ENCODE results near the gene PNKP.

Gene PNKP

DNA sequence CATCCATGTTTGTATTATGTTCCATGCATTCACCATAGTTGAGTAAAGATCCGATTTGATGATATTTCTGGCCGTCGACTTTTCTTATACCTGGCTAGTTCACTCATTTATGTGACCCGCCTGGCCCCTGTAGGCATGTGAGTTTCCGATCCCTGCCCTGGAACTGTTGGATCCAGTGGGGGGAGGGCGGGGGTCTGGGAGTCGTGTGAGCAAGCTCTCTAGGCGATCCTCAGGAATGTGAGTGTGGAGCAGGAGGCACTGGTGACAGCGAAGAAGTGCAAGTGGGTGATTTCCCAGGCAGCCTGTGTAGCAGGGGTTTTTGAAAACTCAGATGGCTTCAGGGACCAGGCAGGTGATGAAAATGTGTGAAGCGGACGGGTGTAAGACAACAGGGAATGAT, 27.1 kb downstream of the PNKP start:
- TF ChIP-seq, protein P1, sequence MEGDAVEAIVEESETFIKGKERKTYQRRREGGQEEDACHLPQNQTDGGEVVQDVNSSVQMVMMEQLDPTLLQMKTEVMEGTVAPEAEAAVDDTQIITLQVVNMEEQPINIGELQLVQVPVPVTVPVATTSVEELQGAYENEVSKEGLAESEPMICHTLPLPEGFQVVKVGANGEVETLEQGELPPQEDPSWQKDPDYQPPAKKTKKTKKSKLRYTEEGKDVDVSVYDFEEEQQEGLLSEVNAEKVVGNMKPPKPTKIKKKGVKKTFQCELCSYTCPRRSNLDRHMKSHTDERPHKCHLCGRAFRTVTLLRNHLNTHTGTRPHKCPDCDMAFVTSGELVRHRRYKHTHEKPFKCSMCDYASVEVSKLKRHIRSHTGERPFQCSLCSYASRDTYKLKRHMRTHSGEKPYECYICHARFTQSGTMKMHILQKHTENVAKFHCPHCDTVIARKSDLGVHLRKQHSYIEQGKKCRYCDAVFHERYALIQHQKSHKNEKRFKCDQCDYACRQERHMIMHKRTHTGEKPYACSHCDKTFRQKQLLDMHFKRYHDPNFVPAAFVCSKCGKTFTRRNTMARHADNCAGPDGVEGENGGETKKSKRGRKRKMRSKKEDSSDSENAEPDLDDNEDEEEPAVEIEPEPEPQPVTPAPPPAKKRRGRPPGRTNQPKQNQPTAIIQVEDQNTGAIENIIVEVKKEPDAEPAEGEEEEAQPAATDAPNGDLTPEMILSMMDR (IDR thresholded peaks at IDR 0.05; ENCODE audit: insufficient read depth, low read depth, low read length, missing control alignments) = no peak
- DNase-seq (ENCODE audit: low read depth) = no peak

DNA sequence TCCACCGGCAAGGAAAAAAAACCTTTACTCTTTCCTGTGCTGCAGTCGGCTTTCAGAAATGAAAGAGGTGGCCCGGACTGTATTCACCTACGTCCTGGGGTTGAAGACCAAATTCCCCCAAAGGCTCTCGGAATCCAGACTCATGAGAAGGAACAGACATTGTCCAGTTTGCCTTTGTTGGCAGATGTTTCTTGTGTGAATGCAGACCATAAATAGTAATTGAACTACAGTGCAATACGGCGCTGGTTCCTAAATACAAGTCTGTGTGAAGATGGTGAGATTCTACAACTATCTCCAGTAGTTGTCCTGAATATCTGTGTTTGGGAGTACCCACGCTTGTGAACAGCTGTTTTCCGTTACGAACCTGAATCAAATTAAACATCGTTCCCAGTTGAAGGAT, 27.7 kb downstream of the PNKP start:
- TF ChIP-seq, protein P1 (IDR thresholded peaks at IDR 0.05; ENCODE audit: insufficient read depth, low read depth, low read length, missing control alignments) = no peak
- no peak overlapping the region for H3K4me3 ChIP-seq (ENCODE audit: low read length)
- DNase-seq (ENCODE audit: low read depth) = no peak

More for the DNA sequence above, 27.1 kb downstream of the PNKP start:
- no peak overlapping the region for H3K4me3 ChIP-seq (ENCODE audit: low read length)

DNA sequence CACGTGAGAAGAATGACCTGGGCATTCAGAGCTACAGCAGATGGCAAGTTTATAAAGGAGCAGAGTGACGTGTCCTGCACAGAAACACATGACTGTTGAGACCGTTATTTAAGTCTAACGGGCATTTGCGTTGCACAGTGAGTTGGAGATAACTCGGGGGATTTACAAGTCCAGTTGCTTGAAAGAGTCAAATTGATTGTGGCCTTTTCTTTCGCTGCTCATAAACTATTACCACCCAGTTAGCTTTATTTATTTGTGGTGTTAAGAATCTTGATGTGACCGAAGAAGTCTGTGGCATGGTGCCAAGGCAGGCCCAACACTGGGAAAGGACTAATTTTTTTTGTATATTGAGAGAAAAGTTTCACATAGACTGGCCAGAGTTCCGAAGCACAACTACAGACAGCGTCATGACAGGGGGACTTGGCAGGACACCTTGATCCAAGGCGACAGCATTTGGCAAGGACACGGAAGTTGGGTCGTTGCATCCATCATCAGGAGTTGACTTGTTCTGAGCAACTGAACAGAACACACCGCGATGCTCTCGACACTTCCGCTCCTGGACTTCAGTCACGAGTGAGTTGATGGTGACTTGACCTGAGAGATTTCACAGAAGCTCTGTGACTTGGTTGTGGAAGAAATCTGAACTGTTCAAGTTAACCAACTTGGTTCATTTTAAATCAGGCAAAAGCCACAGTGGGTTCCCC, 28.3 kb downstream of the PNKP start:
- TF ChIP-seq, protein P1 (IDR thresholded peaks at IDR 0.05; ENCODE audit: insufficient read depth, low read depth, low read length, missing control alignments) = no peak
- no peak for DNase-seq (ENCODE audit: low read depth)
- no peak overlapping the region for H3K4me3 ChIP-seq (ENCODE audit: low read length)

DNA sequence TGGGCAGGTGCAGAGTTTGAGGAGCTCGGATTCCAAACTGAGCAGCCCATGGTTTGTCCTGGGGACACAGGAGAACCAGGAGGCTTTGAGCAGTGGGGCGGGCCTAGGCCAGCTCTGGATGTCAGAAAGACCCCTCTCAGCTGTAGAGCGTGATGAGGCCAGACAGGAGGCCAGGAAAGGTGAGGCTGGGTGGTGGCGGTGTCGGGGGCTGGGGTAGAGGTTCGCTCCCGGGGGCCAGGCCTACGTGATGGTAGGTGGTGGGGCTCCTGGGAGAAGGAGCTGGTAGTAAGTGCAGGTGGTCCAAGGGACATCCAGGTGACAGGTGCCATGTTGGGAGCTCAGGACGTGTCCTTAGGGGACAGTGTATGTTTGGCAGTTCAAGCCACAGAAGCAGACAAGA, 30.0 kb downstream of the PNKP start:
- TF ChIP-seq, protein P1 (IDR thresholded peaks at IDR 0.05; ENCODE audit: insufficient read depth, low read depth, low read length, missing control alignments) = no peak
- H3K4me3 ChIP-seq (ENCODE audit: low read length) = no peak overlapping the region
- no peak for DNase-seq (ENCODE audit: low read depth)

DNA sequence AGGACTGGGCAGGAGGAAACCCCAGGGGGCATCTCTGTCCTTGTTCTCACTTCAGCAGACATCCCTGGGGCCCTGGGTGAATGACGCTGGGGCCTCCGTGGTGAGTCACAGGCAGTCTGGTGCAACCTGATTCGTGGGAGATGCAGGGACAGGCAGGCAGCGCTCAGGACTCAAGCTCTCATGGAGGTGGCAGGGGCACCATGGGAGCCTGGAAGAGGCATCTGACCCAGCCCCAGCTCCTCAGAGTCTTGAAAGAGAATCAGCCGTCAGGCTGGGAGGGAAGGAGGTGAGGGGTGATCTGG, 30.4 kb downstream of the PNKP start:
- TF ChIP-seq, protein P1 (IDR thresholded peaks at IDR 0.05; ENCODE audit: insufficient read depth, low read depth, low read length, missing control alignments) = no peak

DNA sequence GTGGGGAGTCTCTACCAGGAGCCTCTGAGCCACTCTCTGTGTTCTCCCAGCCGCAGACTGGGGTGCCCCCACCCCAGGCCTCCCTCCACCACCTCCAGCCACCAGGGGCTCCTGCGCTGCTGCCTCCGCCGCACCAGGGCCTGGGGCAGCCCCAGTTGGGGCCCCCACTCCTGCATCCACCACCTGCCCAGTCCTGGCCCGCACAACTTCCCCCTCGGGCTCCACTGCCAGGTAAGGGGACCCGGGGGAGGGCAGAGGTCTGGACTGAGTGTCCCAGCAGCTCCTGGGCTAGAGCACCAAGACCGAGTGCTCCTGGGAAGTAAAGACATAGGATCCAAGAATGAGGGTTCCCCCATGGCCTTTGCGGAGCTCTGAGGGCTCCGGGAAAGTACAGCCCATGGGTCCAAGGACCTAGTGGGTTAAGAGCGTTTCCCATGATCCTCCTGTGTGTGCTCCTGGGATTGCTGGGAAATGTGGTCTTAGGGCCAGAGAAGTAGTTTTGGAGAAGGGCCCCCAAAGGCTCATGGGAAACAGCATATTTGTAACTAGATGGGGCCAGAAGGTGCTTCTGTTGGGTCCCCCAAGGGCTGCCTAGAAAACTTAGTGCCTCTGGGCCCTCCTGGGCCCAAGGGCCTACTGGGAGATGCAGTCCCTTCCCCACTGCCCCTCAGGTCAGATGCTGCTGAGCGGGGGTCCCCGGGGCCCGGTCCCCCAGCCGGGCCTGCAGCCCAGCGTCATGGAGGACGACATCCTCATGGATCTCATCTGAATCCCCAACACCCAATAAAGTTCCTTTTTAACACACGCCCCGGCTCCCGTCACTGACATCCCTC, 31.0 kb downstream of the PNKP start:
- H3K4me3 ChIP-seq (ENCODE audit: low read length) = no peak overlapping the region
- DNase-seq (ENCODE audit: low read depth) = no peak
- TF ChIP-seq, protein P1 (IDR thresholded peaks at IDR 0.05; ENCODE audit: insufficient read depth, low read depth, low read length, missing control alignments) = no peak

More for the DNA sequence above, 30.4 kb downstream of the PNKP start:
- no peak overlapping the region for H3K4me3 ChIP-seq (ENCODE audit: low read length)
- peak; percentile 43 for DNase-seq (ENCODE audit: low read depth)

Measured in epithelial cell of esophagus (primary cell).